PC-9 (cell line): ENCODE results near the gene MKRN2.

Experiments used
- CTCF ChIP-seq: fragments of 200-600 bp; sonication (generic); conservative IDR thresholded peaks from 2 replicates; pipeline ENCODE4 v1.6.1; 2017; ENCODE audit warnings: mixed run types, antibody characterized with exemption, mild to moderate bottlenecking, moderate library complexity
- EZH2 ChIP-seq: fragments of 200-600 bp; sonication (generic); IDR thresholded peaks from 2 replicates; pipeline ENCODE4 v1.8.0; 2017; ENCODE audit warnings: antibody characterized with exemption, low read depth

DNA sequence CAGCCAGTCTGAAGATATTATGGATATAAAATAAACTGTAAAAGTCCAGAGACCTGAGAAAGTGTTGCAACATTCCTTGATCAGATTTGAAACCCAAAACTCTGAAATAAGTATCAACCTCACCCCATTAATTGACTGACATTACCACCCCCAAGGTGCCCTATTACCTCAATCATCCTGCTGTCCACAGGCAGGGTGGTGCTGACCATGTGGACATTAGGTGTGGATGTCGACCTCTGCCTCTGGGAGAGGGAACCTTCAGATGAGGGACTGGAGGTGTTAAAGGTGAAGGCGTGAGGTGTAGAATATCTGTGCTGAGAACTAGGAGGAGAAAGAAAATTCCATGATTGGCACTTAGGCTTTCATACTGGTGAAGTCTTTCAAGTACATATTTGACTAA is 47.1 kb downstream of the MKRN2 start:
- no peak for TF ChIP-seq CTCF
- TF ChIP-seq EZH2 = no peak
